ENCODE data around the gene THSD4.

The THSD4 gene

DNA sequence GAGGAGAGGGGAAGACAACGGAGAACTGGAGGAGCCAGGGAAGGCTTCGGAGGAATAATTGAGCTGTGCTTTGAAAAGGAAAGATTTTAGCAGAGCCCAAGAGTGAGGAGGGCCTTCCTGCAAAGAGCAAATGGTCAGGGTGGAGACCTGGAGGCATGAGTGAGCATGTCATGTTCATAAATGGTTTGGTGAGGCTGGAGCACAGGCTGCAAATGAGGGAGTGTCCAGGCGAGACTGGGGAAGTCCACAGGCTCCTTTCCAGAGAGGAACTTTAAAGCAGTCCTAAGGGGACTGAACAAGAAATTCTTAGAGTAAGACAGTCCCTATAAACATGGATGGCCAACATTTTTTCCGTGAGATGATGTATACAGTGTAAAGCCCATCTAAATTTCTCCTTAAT is 108.8 kb downstream of the THSD4 start:
- H3K9me2 ChIP-seq (ENCODE audit: low read depth, low read length) = no peaks in the 10 kb centered on the region
- H3K4me1 ChIP-seq (ENCODE audit: insufficient read depth, low read length, severe bottlenecking) = no peaks in the 10 kb centered on the region
- no peaks in the 10 kb centered on the region for H4K20me1 ChIP-seq (ENCODE audit: insufficient read depth, low read length)
- H3K4me2 ChIP-seq (ENCODE audit: low read length) = no peak overlapping the region
- H3K9ac ChIP-seq (ENCODE audit: low read length) = no peak overlapping the region
- H3K27me3 ChIP-seq (ENCODE audit: insufficient read depth, low read length) = no peaks in the 10 kb centered on the region
- no peaks in the 10 kb centered on the region for H3K79me2 ChIP-seq (ENCODE audit: insufficient read depth, low read length)
- no peaks in the 10 kb centered on the region for H3F3A ChIP-seq (ENCODE audit: insufficient read depth, low read length)
- no peaks in the 10 kb centered on the region for H3K36me3 ChIP-seq (ENCODE audit: insufficient read depth, low read length)
- H3K9me3 ChIP-seq (ENCODE audit: low read length) = no peaks in the 10 kb centered on the region
- no peak for TF ChIP-seq EZH2 (IDR thresholded peaks at IDR 0.05; ENCODE audit: borderline replicate concordance, low read length)
- TF ChIP-seq, protein P1, sequence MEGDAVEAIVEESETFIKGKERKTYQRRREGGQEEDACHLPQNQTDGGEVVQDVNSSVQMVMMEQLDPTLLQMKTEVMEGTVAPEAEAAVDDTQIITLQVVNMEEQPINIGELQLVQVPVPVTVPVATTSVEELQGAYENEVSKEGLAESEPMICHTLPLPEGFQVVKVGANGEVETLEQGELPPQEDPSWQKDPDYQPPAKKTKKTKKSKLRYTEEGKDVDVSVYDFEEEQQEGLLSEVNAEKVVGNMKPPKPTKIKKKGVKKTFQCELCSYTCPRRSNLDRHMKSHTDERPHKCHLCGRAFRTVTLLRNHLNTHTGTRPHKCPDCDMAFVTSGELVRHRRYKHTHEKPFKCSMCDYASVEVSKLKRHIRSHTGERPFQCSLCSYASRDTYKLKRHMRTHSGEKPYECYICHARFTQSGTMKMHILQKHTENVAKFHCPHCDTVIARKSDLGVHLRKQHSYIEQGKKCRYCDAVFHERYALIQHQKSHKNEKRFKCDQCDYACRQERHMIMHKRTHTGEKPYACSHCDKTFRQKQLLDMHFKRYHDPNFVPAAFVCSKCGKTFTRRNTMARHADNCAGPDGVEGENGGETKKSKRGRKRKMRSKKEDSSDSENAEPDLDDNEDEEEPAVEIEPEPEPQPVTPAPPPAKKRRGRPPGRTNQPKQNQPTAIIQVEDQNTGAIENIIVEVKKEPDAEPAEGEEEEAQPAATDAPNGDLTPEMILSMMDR (IDR thresholded peaks at IDR 0.05; ENCODE audit: low read length) = no peak
- no peak overlapping the region for H3K27ac ChIP-seq (ENCODE audit: low read depth, low read length, poor library complexity, severe bottlenecking)
- H2AFZ ChIP-seq (ENCODE audit: low read length) = no peak overlapping the region
- no peak overlapping the region for H3K4me3 ChIP-seq (ENCODE audit: low read depth, low read length, poor library complexity, severe bottlenecking)

DNA sequence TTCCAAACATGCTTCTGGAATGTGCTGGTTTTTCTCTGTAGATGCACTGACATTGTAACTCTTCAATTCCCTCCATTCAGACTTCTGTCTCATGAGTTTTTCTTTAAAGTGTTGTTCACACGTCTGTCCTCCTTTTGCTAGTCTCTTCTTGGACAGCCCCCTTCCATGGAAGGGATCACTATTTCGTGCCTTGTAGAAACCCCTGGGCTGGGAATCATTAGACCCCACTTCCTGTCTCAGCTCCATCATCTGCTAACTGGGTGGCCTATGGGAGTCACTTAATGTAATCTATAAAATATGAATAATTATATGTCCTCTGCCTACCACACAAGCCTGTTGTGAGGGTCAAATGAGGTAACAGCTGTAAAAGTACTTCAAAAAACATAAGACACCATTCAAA is 110.6 kb downstream of the THSD4 start:
- Histone ChIP-seq H3K4me1 (ENCODE audit: insufficient read depth, low read length, severe bottlenecking) (no peaks in the 10 kb centered on the region), H4K20me1 (ENCODE audit: insufficient read depth, low read length) (no peaks in the 10 kb centered on the region), H3K9me2 (ENCODE audit: low read depth, low read length) (no peaks in the 10 kb centered on the region), H3K27ac (ENCODE audit: low read depth, low read length, poor library complexity, severe bottlenecking) (no peak overlapping the region), H3K27me3 (ENCODE audit: insufficient read depth, low read length) (no peaks in the 10 kb centered on the region), H3K79me2 (ENCODE audit: insufficient read depth, low read length) (no peaks in the 10 kb centered on the region), H3K9me3 (ENCODE audit: low read length) (no peaks in the 10 kb centered on the region), H3K4me2 (ENCODE audit: low read length) (no peak overlapping the region), H3K4me3 (ENCODE audit: low read depth, low read length, poor library complexity, severe bottlenecking) (no peak overlapping the region), H3F3A (ENCODE audit: insufficient read depth, low read length) (no peaks in the 10 kb centered on the region), H3K36me3 (ENCODE audit: insufficient read depth, low read length) (no peaks in the 10 kb centered on the region), H2AFZ (ENCODE audit: low read length) (no peak overlapping the region), H3K9ac (ENCODE audit: low read length) (no peak overlapping the region)
- TF ChIP-seq, protein P1 (IDR thresholded peaks at IDR 0.05; ENCODE audit: low read length) = no peak
- TF ChIP-seq EZH2 (IDR thresholded peaks at IDR 0.05; ENCODE audit: borderline replicate concordance, low read length) = no peak

DNA sequence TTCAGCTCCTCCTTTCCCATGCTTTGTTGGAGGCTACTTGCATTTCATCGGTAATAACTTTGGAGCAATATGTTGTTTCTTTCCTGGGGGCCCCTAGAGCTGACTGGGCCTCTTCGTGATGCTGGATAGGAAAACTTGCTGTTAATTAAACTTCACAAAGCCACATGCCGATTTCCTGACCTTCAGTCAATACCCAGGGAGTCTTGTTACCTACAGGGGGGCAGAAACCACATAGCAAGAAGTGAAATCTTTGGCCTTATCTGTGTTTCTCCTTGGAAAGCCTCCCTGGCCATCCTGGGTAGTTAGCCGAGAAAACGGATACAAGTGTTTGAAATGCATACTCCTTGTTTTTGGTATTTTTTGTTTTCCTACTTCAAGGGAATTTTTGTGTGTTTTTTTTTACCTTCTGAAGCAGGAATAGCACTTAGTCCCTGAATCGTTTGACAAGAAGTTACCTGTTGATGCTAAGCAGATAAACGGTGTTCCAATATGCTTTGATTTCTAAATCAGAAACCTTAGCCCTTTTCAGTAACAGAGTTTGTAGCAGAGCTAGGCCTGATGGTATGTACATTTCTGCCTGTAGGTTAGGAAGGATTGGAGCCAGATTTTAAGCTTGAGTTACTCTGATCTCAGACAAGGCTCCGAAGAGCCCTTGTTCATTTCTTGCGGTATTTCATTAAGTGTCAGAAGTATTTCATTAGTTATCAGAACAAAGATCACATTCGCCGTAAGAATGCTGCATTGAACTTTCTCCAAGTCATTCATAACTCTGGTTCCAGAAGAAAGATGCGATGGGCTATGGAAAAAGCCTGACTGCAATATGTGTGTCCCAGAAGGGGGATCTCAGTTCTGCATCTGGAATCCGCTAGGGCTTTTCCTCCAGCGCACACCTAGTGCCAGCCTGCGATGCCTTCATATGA is 111.5 kb downstream of the THSD4 start:
- Histone ChIP-seq H3K79me2 (ENCODE audit: insufficient read depth, low read length) (no peaks in the 10 kb centered on the region), H2AFZ (ENCODE audit: low read length) (no peak overlapping the region), H3K27me3 (ENCODE audit: insufficient read depth, low read length) (no peaks in the 10 kb centered on the region), H4K20me1 (ENCODE audit: insufficient read depth, low read length) (no peaks in the 10 kb centered on the region), H3K4me2 (ENCODE audit: low read length) (no peak overlapping the region), H3K9ac (ENCODE audit: low read length) (no peak overlapping the region), H3K9me2 (ENCODE audit: low read depth, low read length) (no peaks in the 10 kb centered on the region), H3K4me3 (ENCODE audit: low read depth, low read length, poor library complexity, severe bottlenecking) (no peak overlapping the region), H3K9me3 (ENCODE audit: low read length) (no peaks in the 10 kb centered on the region), H3K4me1 (ENCODE audit: insufficient read depth, low read length, severe bottlenecking) (no peaks in the 10 kb centered on the region), H3F3A (ENCODE audit: insufficient read depth, low read length) (no peaks in the 10 kb centered on the region), H3K27ac (ENCODE audit: low read depth, low read length, poor library complexity, severe bottlenecking) (no peak overlapping the region), H3K36me3 (ENCODE audit: insufficient read depth, low read length) (no peaks in the 10 kb centered on the region)
- TF ChIP-seq EZH2 (IDR thresholded peaks at IDR 0.05; ENCODE audit: borderline replicate concordance, low read length) = no peak
- TF ChIP-seq, protein P1 (IDR thresholded peaks at IDR 0.05; ENCODE audit: low read length) = no peak
